A673 (cell line): ENCODE results near the gene AFAP1.

Experiments used
- EZH2 ChIP-seq: fragments of 200-600 bp; sonication (generic); IDR thresholded peaks from 2 replicates; pipeline ENCODE4 v1.6.1; 2017; ENCODE audit warnings: borderline replicate concordance, low read depth, mild to moderate bottlenecking, mixed read lengths, antibody characterized with exemption, low read length; ENCODE audit not compliant: poor library complexity, severe bottlenecking
- TF ChIP-seq, protein P1 (sequence below): fragments of 300-800, 200-600 bp; sonication (generic); conservative IDR thresholded peaks from 2 replicates; pipeline ENCODE4 v1.5.1; 2017; ENCODE audit warnings: low read depth, mild to moderate bottlenecking, antibody characterized with exemption, low read length, moderate library complexity, mixed read lengths

DNA sequence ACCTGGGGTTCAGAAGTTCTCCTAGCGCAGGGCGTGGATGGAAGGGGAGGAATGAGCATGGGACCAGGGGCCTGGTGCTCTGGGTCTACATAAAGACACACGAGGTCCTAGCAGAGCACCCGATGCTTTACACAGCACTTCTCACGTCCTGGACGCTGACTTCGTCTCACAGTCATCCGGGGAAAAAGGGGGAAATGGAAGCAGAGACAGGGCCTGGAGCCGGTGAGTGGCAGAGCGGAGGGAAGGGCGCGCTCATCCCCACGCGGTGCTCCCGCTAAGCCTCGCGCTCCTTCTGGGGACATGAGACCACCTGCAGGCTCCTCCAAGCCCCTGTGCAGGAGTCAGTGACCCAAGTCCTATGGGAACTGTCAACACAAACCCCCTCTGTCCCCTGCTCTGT, 157.7 kb downstream of the AFAP1 start:
- TF ChIP-seq, protein P1, sequence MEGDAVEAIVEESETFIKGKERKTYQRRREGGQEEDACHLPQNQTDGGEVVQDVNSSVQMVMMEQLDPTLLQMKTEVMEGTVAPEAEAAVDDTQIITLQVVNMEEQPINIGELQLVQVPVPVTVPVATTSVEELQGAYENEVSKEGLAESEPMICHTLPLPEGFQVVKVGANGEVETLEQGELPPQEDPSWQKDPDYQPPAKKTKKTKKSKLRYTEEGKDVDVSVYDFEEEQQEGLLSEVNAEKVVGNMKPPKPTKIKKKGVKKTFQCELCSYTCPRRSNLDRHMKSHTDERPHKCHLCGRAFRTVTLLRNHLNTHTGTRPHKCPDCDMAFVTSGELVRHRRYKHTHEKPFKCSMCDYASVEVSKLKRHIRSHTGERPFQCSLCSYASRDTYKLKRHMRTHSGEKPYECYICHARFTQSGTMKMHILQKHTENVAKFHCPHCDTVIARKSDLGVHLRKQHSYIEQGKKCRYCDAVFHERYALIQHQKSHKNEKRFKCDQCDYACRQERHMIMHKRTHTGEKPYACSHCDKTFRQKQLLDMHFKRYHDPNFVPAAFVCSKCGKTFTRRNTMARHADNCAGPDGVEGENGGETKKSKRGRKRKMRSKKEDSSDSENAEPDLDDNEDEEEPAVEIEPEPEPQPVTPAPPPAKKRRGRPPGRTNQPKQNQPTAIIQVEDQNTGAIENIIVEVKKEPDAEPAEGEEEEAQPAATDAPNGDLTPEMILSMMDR = no peak
- no peak for TF ChIP-seq EZH2
